GM19023 (cell line): ENCODE results near the gene UST.
"Not testable (repeated sequence)": the region's sequence is repeated elsewhere in the genome, so short reads cannot be mapped to it uniquely, and the experiment has no call there.

ENCODE experiments used
- ATAC-seq: cut with Tn5 transposase; IDR thresholded peaks from one replicate; pipeline ENCODE4 v1.9.1; 2021; ENCODE audit warnings: mild to moderate bottlenecking, moderate library complexity; ENCODE audit not compliant: unreplicated experiment

Gene UST

GRCh38 chr6:148891405-148891783 is 144.6 kb downstream of the UST start:
- no peak for ATAC-seq

DNA sequence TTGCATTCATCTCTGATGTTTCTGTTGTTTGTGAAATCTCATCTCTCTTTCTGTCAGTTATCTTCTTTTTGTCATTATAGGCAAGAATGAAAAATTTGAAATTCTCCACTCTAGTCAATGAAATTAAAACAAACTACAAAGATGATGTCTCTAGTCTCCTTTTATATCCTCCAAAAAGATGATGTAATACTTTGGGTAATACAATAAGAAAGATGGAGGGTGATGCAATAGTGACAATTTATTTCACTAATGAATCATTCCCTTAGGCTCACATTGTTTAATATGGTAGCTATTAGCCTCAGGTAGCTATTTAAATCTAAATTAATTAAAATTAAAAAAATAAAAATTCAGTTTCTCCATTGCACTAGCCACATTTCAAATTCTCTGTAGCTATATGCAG is 145.4 kb downstream of the UST start:
- ATAC-seq, result no peak

GRCh38 chr6:148893073-148893472 is 146.2 kb downstream of the UST start:
- ATAC-seq, result no peak

GRCh38 chr6:148893481-148893880 is 146.7 kb downstream of the UST start:
- no peak for ATAC-seq

DNA sequence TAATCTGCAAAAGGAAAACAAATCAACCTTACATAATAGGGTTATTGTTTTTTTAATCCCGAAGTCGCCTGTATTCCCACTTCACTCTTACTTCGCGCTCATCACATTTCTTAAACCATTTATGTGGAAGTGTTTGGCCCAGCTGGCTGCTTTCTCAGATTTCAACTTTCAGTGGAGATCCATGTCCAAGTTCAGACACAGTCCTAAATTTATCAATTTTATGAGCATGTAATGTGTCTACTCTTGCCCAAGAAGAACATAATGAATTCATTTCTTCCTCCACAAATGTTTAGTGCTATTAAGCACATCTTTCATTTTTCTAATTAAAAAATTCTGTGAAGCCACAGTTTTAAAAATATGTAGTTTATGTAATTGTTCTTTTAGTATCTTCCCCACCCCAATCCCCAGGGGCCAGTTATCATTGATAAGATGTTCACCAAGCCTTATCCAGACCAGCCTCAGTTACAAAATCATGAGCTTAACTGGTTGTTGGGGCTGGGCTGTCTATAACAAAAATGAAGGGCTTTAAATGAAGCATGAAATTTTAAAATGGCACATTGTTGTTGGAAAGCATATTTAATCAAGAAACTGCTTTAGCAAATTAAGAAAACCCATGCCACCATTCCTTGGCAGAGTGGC is 151.7 kb downstream of the UST start:
- no peak for ATAC-seq

DNA sequence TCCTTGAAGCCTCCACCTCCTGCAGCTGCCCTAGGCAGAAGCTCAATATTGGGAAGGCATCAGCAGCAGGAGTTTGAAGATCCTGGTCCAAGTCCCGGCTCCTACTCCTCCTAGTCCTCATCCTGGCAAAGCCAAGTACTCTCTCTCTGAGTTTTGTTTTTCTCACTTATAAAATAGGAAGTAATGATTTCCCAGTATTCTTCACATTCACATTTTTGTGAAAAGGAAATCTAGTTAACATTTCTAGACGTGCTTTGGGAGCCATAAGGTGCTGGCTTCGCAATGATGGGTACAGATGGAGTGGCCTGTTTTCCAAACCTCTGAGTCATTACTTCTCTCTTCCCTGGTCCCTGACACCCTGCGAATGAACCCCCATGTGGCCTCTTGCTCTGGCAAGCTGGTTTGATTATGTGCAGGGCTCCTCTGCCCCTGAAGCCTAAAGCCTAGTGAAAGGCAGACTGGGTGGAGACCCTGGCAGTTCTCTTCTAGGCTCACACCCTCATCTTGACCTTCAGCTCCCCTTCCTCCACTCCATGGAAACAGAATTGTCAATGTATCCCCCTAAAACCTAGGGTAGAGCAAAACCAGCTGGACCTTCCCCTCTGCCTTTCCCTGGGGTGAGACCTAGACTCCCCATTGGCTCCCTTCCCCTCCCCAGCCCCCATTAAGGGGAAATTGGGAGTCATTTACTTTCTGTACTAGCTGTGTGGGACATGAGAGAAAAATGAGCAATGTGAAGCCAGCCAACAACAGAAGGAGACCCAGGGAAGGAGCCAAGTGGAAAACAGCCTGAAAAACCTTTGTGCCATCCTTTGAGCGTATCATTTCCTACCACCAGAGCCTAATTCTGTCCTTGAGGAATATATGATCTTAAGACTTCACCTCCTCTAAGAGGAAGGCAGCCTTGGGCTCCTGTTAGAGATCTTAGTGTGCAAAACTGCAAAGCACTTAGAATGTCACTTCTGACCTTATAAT is 158.4 kb downstream of the UST start:
- ATAC-seq, result no peak

DNA sequence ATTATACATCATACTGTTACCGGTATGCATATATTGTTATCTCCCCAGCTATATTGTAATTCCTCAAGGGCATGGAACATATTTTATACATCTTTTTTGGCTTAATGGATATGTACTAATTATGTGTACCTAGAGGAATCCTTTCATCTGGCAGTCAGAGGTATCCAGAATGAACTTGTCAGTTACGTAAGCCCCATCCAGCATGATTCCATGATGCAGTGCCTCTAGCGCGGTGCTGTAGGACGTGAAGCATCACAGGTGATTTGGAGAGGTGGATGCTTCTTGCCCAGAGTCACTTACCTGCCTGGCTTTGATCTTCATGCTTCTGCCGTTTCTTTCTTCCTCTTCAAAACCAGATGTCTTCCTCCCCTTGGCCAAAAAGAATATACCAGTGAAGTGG is 159.1 kb downstream of the UST start:
- no peak for ATAC-seq

- no peak for ATAC-seq
These were observed 159.6 kb downstream of the UST start for GRCh38 chr6:148906386-148906785.

DNA sequence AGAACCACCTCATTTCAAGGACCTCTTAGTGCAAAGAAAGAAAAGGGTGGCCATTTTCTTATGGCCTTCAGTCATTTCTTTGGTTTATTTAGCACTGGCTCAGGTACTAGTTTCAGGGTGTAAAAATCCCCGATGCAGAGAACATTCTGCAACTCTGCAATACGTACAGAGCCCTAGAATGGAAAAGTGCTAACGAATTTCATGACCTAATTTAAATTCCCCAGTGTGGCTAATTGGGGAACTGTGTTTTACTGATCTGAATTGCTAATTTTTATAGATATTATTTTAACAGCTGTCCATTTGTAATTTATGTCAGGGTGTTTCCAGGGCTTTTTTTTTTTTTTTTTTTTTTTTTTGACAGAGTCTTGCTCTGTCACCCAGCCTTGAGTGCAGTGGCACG is 160.7 kb downstream of the UST start:
- ATAC-seq, result peak; percentile 47

GRCh38 chr6:148912252-148912651 is 165.4 kb downstream of the UST start:
- no peak for ATAC-seq

DNA sequence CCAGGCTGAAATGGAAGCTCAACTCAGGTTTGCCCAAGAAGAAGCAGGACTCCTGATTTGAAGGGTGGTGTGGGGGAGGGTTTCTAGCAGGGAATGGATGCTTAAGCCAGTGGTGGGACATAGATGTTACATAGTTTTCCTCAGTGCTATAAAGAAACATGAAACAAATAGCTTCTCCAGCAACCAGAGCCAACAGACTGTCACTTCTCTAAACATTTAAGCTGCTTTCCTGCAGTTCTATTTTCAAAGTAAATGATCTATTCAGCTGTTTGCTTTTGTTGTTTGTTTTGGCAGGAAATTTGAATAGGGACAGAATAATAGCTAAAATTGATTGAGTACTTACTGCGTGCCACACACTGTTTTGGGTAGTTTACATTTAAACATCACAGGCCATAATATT is 169.0 kb downstream of the UST start:
- no peak for ATAC-seq

DNA sequence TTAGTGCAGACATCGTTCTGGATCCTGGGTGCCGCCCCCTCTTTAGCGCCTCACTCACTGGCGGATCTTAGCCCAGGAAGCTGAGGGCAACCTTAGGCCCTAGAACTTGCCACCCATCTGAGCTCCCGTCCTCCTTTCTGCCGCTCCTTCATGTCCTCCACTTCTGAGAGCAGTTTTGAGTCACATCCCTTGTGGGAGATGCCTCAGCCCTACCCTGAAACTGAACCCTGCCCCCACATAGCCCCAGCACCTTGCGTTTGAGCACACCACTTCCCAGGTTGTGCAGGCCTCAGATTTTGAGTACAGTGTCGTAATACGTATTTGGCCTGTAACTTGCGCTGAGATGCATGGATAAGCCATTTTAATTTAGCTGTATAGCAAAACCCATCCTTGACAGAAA is 169.7 kb downstream of the UST start:
- ATAC-seq, result not testable (repeated sequence)

DNA sequence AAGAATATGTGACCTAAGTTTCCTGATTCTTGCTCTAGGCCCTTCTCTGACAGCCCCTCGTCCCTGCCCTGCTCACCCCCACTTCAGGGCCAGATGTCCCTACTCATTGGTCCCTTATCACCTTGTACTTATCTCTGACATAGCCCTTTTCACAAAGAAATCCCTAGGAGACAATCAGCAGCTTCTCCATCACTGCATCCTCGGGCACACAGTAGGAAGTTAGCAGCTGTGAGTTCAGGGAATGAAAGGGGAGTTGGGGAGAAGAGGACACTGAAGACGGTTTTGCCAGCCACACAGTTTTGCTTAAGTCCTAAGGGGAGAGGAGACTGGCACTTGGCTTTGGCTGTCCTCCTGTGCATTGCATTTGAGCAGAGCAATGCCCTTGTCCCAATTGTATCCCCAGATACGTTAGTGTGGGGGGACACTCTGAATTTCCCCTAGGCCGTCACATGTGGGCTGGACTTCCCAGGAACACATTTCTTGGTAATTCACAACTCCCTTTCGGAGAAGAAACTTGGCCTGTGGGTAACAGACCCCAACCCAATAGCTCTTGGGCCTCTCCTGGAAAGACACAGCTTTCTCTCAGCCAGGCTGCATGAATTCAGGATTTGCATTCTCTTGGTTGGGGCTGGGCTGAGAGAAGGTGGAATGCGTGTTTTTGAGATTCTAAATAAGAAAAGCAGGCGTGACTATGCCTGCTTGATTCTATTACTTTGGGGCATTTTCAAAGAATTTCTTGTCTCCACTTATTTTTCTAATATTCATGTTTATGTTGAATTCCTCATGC is 177.6 kb downstream of the UST start:
- no peak for ATAC-seq

DNA sequence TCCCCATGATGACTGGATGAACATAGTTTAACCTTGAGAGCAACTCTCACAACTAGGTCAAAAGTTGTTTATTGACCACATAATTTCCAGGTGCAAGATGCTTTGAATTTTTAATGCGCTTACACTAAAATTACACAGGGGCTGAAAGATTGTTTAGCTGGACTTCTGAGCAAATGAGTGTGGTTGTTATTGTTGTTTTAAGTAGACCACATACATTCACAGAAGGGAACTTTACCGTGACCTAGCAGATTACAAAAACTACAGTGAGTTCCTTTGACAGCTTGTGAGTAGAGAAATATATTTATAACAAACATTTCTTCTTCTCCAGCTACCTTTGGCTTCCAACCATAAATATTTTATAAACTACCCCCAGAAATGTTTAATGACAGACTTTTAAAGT is 178.9 kb downstream of the UST start:
- no peak for ATAC-seq

- ATAC-seq, result no peak
These were observed 179.6 kb downstream of the UST start for GRCh38 chr6:148926478-148926877.

- no peak for ATAC-seq
These were observed 180.8 kb downstream of the UST start for GRCh38 chr6:148927586-148927985.

GRCh38 chr6:148928811-148929210 is 182.0 kb downstream of the UST start:
- ATAC-seq, result no peak

DNA sequence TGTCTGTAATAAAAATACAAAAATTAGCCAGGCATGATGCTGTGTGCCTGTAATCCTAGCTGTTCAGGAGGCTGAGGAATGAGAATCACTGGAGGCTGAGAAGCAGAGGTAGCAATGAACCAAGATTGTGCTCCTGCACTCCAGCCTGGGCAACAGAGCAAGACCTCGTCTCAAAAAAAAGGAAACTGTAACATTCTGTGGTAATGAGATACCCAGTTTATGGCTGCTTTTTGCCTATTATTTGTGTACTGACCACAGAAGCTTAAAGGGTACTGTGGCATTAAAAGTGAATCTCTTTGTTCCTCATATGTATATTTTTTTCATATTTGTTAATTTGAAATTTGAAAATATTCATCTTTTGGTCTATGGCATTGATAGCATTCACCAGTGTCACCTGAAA is 185.4 kb downstream of the UST start:
- ATAC-seq, result no peak

GRCh38 chr6:148932731-148933130 is 185.9 kb downstream of the UST start:
- no peak for ATAC-seq

- no peak for ATAC-seq
These were observed 187.7 kb downstream of the UST start for GRCh38 chr6:148934539-148934938.

DNA sequence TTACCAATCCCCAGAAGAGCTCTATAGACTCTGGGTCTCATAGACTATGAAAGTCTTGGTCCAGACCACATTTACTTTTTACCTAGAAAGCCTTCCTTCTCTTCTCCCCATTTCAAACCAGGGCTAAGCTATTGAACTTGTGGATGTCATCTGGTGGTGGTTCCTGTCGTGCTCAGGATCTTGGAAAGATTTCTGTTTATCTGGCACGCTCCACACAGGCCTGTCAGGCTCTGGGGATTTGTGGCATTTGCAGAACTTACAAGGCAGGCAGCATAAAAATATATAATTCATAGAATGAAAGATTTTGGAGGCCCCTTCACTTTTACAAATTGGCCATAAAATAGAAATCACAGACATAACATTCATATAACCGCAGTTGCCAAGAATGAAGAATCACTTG is 188.1 kb downstream of the UST start:
- ATAC-seq, result no peak
